NT2/D1 (cell line): ENCODE measurements around the gene KRTAP19-8.

Experiments
- DNase-seq: peaks from one replicate; pipeline ENCODE4 v3.0.0-alpha.2; 2011; ENCODE audit warnings: low read depth, low spot score
- H3K27me3 ChIP-seq: 2 replicates; pipeline ENCODE4 v1.6.0; 2011; ENCODE audit warnings: mild to moderate bottlenecking; ENCODE audit not compliant: insufficient read length, insufficient read depth
- H3K36me3 ChIP-seq: 2 replicates; pipeline ENCODE4 v1.6.1; 2011; ENCODE audit warnings: mild to moderate bottlenecking, low read length, mixed read lengths; ENCODE audit not compliant: insufficient read depth, insufficient read length
- H3K4me1 ChIP-seq: 2 replicates; pipeline ENCODE4 v1.5.1; 2011; ENCODE audit not compliant: insufficient read depth, insufficient read length
- H3K4me3 ChIP-seq: 2 replicates; pipeline ENCODE4 v1.5.1; 2011; ENCODE audit warnings: low read depth; ENCODE audit not compliant: insufficient read length
- H3K9ac ChIP-seq: 2 replicates; pipeline ENCODE4 v1.6.0; 2011; ENCODE audit warnings: low read depth; ENCODE audit not compliant: insufficient read length
- H3K9me3 ChIP-seq: 2 replicates; pipeline ENCODE4 v1.5.1; 2011; ENCODE audit warnings: mild to moderate bottlenecking, low read length; ENCODE audit not compliant: insufficient read depth
- SUZ12 ChIP-seq: IDR thresholded peaks from 2 replicates; pipeline ENCODE4 v1.6.1; 2011; ENCODE audit not compliant: insufficient read length, insufficient read depth; ENCODE audit errors: extremely low read depth
- YY1 ChIP-seq: IDR thresholded peaks from 2 replicates; pipeline ENCODE4 v1.6.1; 2011; ENCODE audit not compliant: insufficient read length, insufficient read depth
- ZNF274 ChIP-seq: IDR thresholded peaks from 2 replicates; pipeline ENCODE4 v1.6.1; 2011; ENCODE audit warnings: mild to moderate bottlenecking, low read depth, low read length

Gene KRTAP19-8

DNA sequence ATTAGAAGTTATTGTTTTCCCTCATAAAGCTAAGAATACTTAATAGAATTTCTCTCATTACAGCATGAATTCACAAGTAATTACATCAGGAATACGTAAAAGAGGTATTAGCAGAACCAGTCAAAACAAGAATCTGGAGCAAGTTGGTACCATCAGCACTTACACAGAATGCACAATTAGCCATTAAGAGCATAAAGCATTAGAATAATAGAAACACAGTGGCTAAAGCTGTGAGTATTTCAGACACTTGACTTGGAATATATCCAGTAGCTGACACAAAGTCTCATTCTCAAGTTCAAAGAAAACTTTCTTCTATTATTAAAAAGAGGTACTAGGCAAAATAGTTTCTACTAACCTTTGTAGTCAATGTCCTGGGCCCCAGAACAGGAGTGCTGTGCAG, 49.6 kb downstream of the KRTAP19-8 start:
- no peaks in the 10 kb centered on the region for H3K27me3 ChIP-seq
- no peak for DNase-seq
- H3K4me3 ChIP-seq, result no peak overlapping the region
- H3K4me1 ChIP-seq, result no peaks in the 10 kb centered on the region
- TF ChIP-seq SUZ12 (no peak), YY1 (no peak), ZNF274 (no peak)
- no peaks in the 10 kb centered on the region for H3K36me3 ChIP-seq
- H3K9ac ChIP-seq, result no peak overlapping the region
- H3K9me3 ChIP-seq, result no peaks in the 10 kb centered on the region
